Activated CD4-positive, alpha-beta T cell treated with anti-CD3 and anti-CD28 coated beads for 1 hour (primary cell): Measurements from ENCODE around the gene SMIM35.
"Not testable (repeated sequence)": the region's sequence is repeated elsewhere in the genome, so short reads cannot be mapped to it uniquely, and the experiment has no call there.

Experiments used
- DNase-seq: peaks from one replicate; pipeline ENCODE4 v3.0.0-alpha.2; 2020

The SMIM35 gene

DNA sequence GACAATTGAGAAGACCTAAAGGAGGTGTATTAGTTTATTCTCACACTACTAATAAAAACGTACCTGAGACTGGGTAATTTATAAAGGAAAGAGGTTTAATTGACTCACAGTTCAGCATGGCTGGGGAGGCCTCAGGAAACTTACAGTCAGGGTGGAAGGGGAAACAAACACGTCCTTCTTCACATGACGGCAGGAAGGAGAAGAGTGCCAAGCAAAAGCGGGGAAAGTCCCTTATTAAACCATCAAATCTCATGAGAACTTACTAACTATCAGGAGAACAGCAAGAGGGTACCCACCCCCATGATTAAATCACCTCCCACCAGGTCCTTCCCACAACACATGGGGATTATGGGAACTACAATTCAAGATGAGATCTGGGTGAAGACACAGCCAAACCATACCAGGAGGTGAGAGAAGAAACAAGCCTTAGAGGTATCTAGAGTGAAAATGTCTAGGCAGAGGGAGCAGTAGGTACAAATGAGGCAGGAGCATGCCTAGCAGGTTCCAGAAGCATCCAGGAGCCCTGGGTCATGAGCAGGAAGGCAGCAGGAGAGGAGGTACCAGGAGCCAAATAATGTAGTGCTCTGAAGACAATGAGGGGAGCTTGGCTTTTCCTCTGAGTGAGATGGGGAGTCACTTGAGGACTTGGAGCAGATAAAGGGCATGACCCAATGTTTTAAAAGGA is 69.0 kb downstream of the SMIM35 start:
- no peak for DNase-seq

DNA sequence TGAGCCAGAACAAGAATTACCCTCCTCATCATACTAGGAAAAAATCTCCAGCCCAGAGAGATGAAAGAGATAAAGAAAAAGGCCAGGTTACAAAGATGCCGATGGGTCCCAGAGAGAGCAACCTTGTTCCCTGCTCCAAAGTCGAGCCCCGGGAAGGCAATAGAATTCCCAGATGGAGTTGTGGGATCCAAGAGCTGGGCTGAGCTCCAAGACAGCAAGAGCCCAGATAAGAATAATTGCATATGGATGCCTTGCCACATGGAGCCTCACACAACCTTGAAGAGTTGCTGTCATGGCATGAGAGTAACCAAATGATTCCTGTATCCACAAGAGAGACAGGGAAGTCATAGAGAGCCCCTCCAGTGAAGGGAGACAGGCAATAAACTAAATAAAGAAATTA is 69.7 kb downstream of the SMIM35 start:
- DNase-seq = no peak

DNA sequence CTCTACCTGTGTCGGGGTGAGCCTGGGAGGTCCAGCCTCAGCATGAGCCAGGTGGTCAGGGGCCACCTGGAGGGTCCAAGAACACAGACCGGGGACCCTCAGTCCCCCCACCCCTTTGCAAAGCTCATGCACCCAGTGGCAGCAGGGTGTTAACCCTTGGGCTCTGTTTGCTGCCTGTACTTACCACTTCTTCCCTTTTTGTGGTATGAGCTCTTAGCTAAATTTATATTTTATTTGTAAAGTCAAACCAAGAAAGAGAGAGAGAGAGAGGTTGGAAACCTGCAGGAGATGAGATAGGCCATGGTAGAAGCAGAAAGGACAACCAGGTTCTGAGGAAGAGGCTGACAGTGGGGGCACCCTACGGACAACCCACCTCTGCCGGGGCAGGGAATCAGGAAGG is 70.7 kb downstream of the SMIM35 start:
- DNase-seq = no peak

DNA sequence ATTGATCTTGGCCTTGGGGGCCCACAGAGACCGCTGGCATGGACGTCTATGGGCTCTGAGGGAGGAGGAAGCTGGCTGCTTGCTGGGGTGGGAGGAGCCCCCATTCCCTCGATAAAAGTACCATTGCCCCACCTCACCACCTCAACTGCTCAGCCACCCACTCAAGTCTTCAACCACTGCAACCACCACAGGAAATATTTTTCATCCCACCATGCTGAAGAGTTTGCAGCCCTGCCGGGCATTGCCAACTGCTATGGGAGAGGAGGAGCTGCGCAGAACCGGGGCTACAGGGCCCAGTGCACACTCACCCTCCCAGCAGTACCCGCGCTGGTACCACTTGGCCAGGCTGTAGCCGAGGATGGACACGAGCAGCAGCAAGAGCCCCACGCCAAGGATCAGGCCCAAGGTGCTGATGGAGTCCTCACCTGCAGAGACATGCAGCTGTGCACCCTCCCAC is 71.3 kb downstream of the SMIM35 start:
- no peak for DNase-seq

DNA sequence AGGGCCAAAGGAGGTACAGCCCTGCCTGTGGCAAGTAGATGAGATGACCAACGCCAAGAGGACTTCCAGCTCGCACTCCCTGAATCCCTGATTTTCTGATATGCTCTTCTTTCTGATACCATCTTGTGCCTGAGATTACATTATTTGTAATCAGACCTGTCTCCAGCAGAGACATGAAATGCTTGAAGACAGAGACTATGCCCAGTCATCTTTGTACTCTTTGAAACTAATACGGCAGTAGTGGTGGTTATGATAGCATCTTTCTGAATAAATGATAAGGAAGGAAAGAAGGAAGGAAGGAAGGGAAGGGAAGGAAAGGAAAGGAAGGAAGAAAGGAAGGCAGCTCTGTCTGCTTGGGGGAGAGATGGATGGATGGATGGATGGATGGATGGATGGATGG is 72.7 kb downstream of the SMIM35 start:
- no peak for DNase-seq

DNA sequence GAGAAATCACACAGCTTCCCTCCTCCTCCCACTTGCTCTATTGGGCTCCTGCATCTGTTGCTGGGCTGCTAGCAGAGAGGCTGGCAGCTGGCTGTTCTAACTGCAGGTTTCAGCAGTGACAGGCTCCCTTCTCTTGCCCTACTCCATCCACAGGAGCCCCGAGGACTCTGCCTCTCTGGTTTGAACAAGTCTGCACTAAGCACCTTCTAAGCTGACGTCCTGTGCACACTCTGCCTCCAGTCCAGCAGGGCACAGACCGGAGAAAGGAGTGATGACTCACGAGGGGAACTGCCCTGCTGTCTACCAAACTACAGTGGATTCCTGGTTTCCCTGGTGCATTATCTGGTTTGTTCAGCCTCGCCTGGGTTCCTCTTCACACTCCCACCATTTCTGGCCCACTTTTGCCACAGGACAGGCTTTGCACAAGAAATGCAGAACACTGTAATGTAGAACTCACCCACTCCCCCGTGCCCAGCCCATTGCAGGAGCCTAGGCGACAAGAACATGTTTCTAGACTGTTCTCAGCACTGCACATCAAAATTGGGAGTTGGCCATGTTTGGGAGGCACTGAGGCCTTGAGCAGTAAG is 74.6 kb downstream of the SMIM35 start:
- no peak for DNase-seq

DNA sequence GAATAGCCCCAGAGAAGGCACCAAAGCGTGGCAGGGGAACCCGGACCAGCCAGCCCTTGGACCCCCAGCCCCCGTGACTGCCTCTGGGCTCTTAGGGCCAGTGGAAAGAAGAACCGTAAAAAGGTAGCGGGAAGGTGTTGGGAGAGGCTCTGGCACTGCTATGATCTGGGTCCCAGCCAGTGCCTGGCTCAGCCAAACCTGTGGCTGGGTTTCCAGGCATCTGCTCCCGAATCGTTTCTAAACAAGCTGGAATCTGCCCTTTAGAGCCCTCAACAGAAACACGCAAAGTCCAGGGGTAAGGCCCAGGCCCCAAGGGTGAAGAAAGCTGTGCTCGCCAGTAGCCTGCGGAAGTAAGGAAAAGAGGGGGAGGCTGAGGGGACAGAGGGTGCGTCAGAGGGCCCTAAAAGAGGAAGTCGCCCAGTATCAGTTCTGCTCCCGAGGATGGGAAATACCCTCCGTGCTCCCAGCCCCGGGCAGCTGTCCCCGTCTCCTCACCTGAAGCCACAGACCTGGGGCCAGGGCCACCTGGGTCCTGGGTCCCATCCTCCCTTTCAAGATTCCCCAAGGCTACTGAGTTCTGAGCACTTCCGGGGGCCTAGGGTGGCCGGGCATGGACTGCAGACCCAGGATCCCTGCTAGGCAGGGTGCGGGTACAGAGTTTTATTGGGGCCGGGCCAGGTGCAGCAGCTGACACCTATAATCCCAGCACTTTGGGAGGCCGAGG is 75.9 kb downstream of the SMIM35 start:
- no peak for DNase-seq

DNA sequence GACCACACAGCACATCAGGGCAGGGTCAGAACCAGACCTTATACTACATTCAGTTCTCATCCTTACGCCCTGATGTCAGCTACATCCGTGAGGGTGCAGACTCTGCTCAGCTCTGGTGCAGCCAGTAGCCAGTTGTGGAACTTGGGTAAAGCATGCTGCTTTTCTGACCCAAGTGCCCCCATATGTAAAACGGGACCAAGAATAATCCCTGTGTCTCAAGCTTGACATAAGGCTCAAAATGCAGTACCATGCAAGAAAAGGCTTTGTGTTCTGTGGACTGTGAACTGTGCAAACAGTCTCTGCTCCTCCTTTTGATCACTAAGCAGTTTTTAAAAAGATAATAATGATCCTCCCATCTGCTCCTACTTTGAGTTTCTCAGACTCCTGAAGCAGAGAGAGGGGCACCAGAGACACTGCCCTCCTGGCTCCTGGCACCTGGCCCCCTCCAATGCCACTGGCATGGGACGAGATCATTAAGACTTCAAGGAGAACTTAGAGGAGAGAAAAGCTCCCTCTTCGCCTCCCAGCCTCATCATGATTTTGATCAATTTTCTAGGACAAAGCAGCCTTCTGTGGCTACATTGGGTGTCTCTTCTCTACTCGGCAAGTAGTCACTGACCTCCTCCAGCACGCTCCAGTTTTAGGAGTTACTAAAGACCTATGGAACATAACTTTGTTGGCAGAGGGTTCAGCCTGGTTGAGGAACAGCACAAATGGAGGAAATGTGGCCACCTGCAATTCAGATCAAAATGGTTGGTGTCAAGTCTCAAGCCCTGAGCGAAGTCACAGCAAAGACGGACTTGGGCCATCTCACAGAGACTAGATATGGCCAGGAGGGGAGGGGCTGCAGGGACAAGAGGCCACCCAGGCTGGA is 76.7 kb downstream of the SMIM35 start:
- DNase-seq = no peak

DNA sequence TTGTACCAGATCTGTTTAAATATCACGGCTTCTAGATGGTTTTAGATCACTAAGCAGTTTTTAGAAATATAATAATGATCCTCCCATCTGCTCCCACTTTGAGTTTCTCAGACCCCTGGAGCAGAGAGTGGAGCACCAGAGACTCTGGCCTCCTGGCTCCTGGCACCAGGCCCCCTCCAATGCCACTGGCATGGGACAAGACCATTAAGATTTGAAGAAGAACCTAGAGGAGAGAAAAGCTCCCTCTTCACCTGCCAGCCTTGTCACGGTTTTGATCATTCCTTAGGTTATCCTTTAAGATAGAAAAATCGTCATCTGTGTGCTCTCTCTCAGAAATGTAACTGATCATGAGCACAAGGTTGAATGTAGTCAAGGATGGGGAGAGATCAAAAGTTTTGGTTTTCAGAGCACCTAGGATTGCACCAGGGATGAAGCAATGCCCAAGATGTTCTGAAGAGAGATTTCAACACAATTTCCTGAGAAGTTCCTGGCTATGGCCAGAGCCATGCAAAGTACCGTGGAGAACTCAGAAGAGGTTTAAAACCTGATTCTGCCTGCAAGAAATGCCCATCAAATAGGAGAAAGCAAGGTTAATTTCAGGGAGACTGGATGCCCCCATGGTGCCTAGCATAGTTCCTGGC is 78.4 kb downstream of the SMIM35 start:
- no peak for DNase-seq

DNA sequence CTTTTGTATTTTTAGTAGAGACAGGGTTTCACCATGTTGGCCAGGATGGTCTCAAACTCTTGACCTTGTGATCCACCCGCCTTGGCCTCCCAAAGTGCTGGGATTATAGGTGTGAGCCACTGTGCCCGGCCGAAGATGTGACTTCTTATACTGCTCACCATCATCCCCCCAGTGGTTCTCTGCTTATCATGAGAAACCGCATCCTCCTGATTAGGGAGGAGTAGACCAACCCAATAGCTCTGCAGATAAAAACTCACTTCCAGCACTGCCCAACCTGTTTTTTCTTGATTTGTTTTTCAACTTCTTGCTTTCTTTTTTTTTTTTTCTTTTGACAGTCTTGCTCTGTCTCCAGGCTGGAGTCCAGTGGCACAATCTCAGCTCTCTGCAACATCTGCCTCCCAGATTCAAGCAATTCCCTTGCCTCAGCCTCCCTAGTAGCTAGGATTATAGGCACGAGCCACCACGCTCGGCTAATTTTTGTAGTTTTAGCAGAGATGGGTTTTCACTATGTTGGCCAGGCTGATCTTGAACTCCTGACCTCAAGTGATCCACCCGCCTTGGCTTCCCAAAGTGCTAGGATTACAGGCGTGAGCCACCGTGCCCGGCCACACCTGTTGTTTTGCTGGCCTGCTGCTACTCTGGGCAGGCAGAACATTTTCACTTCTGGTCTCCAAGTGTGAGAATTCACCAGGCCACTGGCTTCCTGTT is 79.0 kb downstream of the SMIM35 start:
- not testable (repeated sequence) for DNase-seq

DNA sequence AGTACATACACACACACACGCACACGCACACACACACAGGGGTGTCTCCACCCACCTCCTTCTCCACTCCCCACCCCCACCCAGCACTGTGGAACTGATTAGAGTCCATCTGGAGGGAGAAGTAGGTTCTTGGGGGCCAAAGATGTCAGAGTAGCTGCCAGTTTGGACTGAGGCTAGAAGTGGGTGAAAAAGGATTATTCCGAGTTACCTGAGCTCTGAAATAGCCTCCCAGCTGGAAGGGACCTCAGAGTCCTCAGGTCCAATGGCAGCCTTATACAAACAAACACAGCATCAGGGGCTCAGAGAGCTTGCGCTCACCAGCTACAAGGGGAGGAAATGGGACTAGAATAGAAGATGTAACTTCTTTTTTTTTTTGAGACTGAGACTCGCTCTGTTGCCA is 79.7 kb downstream of the SMIM35 start:
- no peak for DNase-seq

DNA sequence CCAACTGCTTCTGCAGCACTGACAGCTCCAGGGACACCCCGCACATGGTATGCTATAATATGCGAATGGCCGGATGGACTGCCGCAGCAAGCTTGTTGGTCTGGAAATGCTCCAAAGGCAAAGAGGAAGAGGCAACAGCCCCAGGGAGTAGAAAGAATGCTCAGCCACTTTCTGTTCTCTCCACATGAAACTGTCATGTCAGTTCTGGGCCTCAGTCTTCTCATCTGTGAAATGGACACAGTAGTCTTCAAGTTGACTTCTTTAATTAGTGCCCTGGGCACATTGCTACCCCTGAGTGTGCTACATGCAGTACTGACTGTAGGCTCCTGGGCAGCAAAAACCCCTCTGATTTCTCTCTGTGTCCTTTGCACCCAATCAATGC is 80.6 kb downstream of the SMIM35 start:
- DNase-seq = no peak

DNA sequence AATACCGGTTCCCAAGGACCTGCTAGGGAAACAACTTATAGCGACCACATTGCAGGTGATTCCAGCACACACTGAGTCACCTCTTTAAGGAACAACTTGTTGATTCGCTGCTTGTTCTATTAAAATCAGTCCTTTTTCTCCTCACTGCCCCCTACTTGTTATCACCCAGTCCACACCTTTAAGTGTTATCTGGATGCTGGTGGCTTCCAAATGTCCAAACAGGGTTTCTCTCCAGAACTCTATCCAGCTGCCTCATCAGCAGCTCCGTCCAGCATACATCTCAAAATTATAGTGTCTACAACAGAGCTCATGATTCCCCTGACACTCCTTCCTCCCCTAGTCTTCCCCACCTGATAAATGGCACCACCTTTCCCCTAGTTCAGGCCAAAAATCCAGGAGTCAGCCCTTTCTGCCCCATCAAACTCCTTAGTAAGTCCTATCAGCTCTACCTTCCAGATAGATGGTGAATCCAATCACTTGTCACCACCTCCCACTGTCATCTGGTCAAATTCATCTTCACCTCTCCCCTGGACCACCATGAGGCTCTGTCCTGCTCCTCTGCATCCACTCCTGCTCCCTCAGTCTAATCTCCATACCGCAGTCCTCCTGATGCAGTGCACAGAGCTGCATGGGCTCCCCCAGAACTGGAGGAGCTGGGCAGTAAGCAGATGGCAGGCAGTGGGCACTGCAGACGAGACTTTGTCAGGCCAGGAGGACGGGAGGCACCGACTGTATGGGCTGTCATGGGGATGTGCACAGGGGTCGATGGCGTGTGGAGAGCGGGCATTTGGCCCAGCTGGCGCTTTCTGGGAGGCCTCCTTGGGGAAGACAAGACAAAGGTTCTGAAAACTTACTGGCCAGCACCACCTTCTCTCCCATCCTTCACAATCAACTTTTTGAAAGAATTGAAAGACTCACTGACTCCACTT is 81.3 kb downstream of the SMIM35 start:
- DNase-seq = no peak

DNA sequence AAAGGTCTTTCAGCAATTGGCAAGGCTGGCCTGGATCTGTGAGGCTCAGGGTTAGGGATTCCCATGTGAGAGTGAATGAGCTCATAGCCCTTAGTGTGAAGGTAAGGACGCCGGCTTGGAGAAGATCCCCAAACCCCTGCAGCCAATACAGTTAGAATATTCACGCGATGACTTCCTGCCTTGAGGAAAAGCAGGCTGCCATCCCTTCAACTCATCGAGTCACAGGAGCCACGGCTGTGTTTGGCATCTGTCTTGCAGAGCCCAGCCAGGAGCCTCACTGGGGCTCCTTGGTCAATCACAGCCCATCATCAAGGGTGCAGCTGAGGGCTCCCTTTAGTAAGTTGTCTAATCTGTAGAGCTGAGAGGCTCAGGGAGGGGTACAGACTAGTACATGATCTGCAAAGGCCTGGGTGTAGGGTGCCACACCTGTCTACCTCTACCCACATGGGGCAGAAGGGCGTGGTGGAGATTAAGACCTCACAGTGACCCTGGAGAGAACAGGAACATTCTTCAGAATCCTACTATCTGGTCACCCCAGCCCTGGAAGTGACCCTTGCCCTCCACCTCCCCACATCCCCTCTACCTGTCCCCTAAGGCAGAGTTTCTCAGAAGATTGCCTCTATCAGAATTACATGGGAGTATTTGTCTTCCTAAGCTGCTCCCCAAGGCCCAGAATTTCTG is 82.1 kb downstream of the SMIM35 start:
- no peak for DNase-seq

DNA sequence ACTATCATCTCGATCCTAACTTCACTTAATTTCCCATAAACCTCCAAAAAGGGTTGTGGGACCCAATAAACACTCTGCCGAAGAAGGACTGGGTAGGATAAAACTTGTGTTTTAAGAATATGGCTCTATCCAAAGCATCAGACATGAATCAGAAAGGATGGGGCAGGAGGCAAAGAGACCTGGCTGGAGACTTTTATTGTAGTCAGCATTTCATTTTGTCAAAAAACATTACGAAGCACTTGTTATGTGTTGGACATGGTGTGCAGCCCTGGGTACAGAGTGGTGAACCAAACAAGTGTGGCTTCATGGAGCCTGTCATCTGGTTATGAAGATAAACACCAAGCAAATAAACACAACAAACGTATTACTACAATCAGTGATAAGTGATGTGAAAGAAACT is 83.3 kb downstream of the SMIM35 start:
- no peak for DNase-seq

DNA sequence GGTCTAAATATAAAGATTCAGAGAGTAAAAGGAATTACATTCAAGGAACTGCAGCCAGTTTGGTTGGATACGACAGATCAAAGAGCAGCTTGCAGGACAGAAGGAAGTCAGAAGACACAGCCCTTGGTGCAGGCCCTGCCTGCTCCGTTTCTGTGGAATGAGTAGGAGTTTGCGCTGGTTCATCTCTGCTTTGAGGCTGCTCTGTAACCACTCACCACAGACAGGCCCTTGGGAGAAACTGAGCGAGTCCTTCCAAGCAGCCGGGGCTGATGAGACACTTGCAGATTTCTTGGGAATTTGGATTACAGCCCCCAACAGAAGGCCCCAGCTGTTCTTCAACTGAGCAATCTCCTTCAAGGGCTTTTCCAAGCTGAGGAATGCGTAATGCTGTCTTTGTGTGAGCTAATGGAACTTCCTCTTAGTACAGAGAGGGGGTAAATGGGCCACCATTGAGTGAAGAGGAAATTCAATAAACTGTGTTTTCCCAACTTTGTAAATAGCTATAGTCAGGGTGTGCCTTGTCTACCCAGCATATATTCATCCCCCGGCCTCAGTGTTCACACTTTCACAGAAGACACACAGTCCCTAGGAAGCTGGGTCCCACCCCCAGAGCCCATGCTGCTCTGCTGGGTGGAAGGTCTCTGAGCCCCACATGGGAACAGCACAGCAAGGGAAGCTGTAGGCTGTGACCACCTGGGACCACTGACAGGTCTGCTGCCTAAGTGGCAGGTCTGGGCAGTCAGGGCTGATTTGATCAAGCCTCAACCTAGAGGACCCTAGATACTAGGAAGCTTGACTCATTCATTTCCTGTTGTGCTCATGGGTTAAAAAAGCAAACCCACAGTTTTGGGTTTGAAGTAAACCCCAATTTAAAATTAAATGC is 84.0 kb downstream of the SMIM35 start:
- no peak for DNase-seq

DNA sequence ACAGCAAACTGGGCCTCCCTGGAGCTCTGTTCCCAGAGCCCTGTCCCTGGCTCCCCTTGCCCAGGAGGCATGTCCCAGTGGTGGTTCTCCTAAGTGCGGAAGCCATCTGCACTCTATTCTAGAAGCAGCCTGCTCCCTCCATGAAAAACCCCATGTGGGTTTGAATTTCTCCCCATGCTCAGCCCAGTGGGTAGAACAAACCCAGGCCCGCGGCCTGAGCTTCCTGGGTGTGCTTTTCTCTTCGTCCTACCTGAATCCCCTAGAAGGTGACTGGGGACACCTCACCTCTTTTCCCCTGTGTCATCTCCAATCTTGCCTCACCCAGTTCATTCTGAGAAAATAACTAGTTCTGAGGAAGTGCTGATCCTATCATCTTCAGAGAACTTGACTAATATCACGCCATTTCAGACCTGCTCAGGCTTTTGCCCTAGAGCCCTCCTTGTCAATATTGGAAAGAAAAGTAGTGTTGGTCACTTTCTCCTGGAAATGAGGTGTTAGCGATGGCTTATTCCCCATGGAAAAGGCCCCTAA is 84.7 kb downstream of the SMIM35 start:
- no peak for DNase-seq

DNA sequence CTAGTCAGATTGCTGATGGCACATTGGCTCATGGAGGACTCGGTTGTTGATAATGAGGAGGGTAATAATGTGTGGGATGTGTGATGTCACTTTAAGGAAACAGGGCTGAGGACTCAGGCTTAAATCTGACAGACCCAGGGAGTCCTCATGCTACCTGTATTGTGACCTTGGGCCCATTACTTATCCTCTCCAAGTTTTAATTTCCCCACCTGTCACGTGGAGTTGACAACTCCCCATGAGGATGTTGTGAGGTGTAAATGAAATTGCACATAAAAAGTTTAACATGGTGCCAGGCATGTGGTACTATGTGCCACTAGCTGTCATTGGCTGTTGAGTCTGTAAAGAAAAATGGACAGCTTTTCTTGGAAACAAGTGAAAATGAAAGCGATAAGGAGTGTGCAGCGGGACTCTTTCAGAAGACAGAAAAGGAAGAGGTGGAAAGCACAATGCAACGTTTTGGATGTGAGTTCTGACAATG is 85.2 kb downstream of the SMIM35 start:
- no peak for DNase-seq

DNA sequence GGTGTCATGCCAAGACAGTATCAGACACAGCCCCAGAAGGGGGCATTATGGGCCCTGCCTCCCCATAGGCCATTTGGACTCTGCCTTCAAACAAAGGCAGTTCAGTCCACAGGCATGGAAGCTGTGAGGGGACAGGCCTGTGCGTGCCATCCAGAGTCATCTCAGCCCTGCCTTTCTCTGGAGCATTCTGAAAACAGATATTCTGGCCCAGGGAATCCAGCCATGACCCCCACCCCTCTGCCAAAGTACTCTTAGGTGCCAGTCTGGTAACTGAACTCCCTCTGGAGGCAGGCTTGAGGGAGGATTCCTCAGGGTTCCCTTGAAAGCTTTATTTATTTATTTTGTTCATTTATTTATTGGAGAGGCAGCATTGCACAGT is 85.9 kb downstream of the SMIM35 start:
- DNase-seq = no peak
